ENCODE measurements around the gene ZP3. TPM values are rescaled to one million over a fixed set of nuclear protein-coding genes. Genes with fewer than 3 reads are reported as not detected.

ZP3 gene
- polyA plus RNA-seq, 1 of the 3 experiments (the other 2 are of a cell fraction) = 5.4 TPM

DNA sequence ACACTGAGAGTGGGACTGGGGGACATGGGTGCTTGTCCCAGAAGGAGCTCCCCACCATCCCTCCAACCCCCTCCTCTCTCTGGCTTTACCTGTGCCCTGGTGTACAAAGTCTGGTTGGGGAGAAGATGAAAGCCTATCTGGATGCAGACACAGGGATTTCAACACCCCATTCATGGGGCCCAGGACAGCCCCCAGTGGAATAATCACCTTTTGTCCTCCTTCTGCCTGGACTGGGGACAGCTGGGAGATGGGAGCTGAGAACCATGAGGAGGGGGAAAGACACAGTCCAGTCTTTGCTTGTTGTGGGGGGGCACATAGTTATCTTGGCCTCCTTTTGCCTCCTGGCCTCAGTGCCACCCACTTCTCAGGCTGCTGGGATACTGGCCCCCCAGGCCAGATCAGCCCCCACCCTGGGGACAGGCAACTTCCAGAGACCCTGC, 16.6 kb upstream of the ZP3 start:
- ChIA-PET POLR2A (interaction anchor here (0.6 kb wide), 1 partner anchor 101 kb away, joined by 3 read pairs; no protein-coding TSS in a partner anchor), CTCF (interaction anchor here (1.1 kb wide), 1 partner anchor 22 kb away, joined by 3 read pairs; no protein-coding TSS in a partner anchor)
- H3K36me3 ChIP-seq (replicated peaks in 1 of 2; ENCODE audit: control insufficient read depth in 1 of 2, insufficient read depth in 2 of 2, low read length in 1 of 2) = no peaks in the 10 kb centered on the region
- DNase-seq = no peak
- no peaks in the 10 kb centered on the region for H4K20me1 ChIP-seq (ENCODE audit: insufficient read depth)
- no peak overlapping the region for H3K9ac ChIP-seq
- no peak overlapping the region for H3K4me3 ChIP-seq (ENCODE audit: low read depth in 2 of 2, low read length in 1 of 2)
- H3K79me2 ChIP-seq (ENCODE audit: insufficient read depth) = no peaks in the 10 kb centered on the region
- H3K27me3 ChIP-seq (ENCODE audit: insufficient read depth) = no peaks in the 10 kb centered on the region
- TF ChIP-seq RFX5 (IDR thresholded peaks at IDR 0.05; ENCODE audit: low read length) = no peak
- TF ChIP-seq USF2 (IDR thresholded peaks at IDR 0.05; ENCODE audit: borderline replicate concordance, low read depth, low read length) = no peak
- TF ChIP-seq RCOR1 (IDR thresholded peaks at IDR 0.05; ENCODE audit: low read length) = no peak
- no peak for TF ChIP-seq IRF3 (IDR thresholded peaks at IDR 0.05; ENCODE audit: low read depth, low read length)
- no peak for TF ChIP-seq FOSL2 (IDR thresholded peaks at IDR 0.05; ENCODE audit: borderline replicate concordance, low read depth)
- TF ChIP-seq GABPA (IDR thresholded peaks at IDR 0.05; ENCODE audit: low read depth) = no peak
- no peak for TF ChIP-seq RXRA (IDR thresholded peaks at IDR 0.05; ENCODE audit: borderline replicate concordance, low read depth)
- no peak for TF ChIP-seq MEF2A (IDR thresholded peaks at IDR 0.05; ENCODE audit: borderline replicate concordance, low read depth)
- no peak for TF ChIP-seq EP300 (IDR thresholded peaks at IDR 0.05; ENCODE audit: borderline replicate concordance in 1 of 2, low read depth in 1 of 2, low read length in 1 of 2)
- TF ChIP-seq ELF1 (IDR thresholded peaks at IDR 0.05) = no peak
- H3K9me3 ChIP-seq = no peaks in the 10 kb centered on the region
- no peak overlapping the region for H2AFZ ChIP-seq (ENCODE audit: low read depth)
- H3K4me2 ChIP-seq = no peak overlapping the region
- H3K9me2 ChIP-seq = no peaks in the 10 kb centered on the region
- no peak overlapping the region for H3K27ac ChIP-seq (ENCODE audit: low read depth in 2 of 2, low read length in 1 of 2)
- 0 out of 4 replicates have a peak, but pooled peaks cover 0 to 6% of the 10 kb centered on the region in 2 experiments for H3K4me1 ChIP-seq (ENCODE audit: control insufficient read depth in 1 of 2, insufficient read depth in 2 of 2, low read depth in 1 of 2, low read length in 1 of 2)
- peaks cover 8% of the 10 kb centered on the region for H3F3A ChIP-seq (replicated peaks; ENCODE audit: insufficient read depth)

DNA sequence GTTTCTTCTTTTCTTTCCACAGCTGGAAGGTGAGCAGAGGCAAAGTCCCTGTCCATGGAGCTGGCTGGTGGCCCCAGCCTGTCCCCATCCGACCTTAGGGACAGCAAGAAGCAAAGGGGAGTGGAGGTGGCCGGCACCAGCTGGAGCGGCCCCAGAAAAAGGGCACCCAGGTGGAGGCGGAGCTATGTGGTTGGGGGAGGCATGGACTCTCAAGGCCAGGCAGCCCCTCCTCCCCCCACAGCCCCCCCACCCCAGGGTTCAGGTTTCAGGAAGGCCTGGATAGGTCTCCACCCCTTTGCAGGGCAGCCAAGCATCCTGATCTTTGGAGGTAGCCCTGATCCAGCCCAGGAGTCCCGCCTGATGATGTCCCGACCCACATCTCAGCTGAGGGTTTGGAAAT, 15.2 kb upstream of the ZP3 start, which contains the start of gene SSC4D:
Gene SSC4D, minus strand, starts transcription at position 161 of the 400 bp plus-strand sequence. CDS start 5,258 bp downstream, outside the sequence.
- Histone ChIP-seq H3K79me2 (ENCODE audit: insufficient read depth) (no peaks in the 10 kb centered on the region), H3K27ac (ENCODE audit: low read depth in 2 of 2, low read length in 1 of 2) (no peak within 1 kb of the TSS), H3K27me3 (ENCODE audit: insufficient read depth) (no peaks in the 10 kb centered on the region), H3K4me3 (ENCODE audit: low read depth in 2 of 2, low read length in 1 of 2) (no peak within 1 kb of the TSS), H3F3A (replicated peaks; ENCODE audit: insufficient read depth) (peaks cover 8% of the 10 kb centered on the region), H2AFZ (ENCODE audit: low read depth) (no peak within 1 kb of the TSS), H3K4me1 (ENCODE audit: control insufficient read depth in 1 of 2, insufficient read depth in 2 of 2, low read depth in 1 of 2, low read length in 1 of 2) (0 out of 4 replicates have a peak, but pooled peaks cover 0 to 6% of the 10 kb centered on the region in 2 experiments), H4K20me1 (ENCODE audit: insufficient read depth) (no peaks in the 10 kb centered on the region), H3K9me3 (no peaks in the 10 kb centered on the region), H3K4me2 (no peak within 1 kb of the TSS), H3K36me3 (replicated peaks in 1 of 2; ENCODE audit: control insufficient read depth in 1 of 2, insufficient read depth in 2 of 2, low read length in 1 of 2) (no peaks in the 10 kb centered on the region), H3K9ac (no peak within 1 kb of the TSS), H3K9me2 (no peaks in the 10 kb centered on the region)
- TF ChIP-seq TAF1 (IDR thresholded peaks at IDR 0.05; ENCODE audit: borderline replicate concordance, low read depth, low read length) (no peak), RAD21 (IDR thresholded peaks at IDR 0.05; ENCODE audit: low read length) (no peak), JUND (IDR thresholded peaks at IDR 0.05) (no peak), CHD2 (IDR thresholded peaks at IDR 0.05; ENCODE audit: low read length, partially characterized antibody) (no peak), TEAD4 (IDR thresholded peaks at IDR 0.05; ENCODE audit: borderline replicate concordance, insufficient read depth) (no peak), ELF1 (IDR thresholded peaks at IDR 0.05) (no peak), NFIC (IDR thresholded peaks at IDR 0.05; ENCODE audit: borderline replicate concordance) (no peak), FOXJ3 (CRISPR knock-in tag; IDR thresholded peaks at IDR 0.05) (no peak), RXRA (IDR thresholded peaks at IDR 0.05; ENCODE audit: borderline replicate concordance, low read depth) (no peak)
- TF ChIP-seq, protein P1, sequence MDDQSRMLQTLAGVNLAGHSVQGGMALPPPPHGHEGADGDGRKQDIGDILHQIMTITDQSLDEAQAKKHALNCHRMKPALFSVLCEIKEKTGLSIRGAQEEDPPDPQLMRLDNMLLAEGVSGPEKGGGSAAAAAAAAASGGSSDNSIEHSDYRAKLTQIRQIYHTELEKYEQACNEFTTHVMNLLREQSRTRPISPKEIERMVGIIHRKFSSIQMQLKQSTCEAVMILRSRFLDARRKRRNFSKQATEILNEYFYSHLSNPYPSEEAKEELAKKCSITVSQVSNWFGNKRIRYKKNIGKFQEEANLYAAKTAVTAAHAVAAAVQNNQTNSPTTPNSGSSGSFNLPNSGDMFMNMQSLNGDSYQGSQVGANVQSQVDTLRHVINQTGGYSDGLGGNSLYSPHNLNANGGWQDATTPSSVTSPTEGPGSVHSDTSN (IDR thresholded peaks at IDR 0.05) = no peak
- ChIA-PET POLR2A (no interaction called here), CTCF (no interaction called here)
- WGBS (ENCODE audit: low lambda C conversion rate) = 90% methylated on average over 6 of the region's 6 CpGs
- no peak for DNase-seq

Measured in SK-N-SH (cell line).